Measurements from ENCODE around the gene IGSF8.

DNA sequence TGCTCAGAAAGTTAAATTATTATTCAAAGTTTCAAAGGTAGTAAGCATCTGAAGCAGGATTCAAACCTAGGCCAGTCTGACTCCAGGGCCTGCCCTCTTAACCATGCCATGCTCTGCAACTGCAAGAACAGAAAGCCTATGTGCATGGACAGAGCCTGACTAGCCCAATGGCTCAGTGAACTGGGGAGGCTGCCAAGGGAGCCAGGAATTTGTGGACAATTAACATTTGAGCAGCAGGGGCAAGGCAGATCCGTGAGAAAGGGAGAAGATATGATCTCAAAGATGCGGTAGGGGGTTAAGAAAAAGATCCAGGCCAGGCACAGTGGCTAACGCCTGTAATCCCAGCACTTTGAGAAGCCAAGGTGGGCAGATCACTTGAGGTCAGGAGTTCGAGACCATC, 46.5 kb upstream of the IGSF8 start:
- TF ChIP-seq POLR2AphosphoS5 (IDR thresholded peaks at IDR 0.05; ENCODE audit: borderline replicate concordance, low read depth, low read length) (no peak), EZH2 (IDR thresholded peaks at IDR 0.05) (no peak)

Data from SK-N-MC (cell line).